ENCODE measurements around the gene WASL. TPM values are rescaled to one million over a fixed set of nuclear protein-coding genes. Genes with fewer than 3 reads are reported as not detected.
"Not testable (repeated sequence)": the region's sequence is repeated elsewhere in the genome, so short reads cannot be mapped to it uniquely, and the experiment has no call there.

The WASL gene
- total RNA-seq, 4 donors from 2014 or later: 36.0 to 51.5 (median 38.5) TPM

DNA sequence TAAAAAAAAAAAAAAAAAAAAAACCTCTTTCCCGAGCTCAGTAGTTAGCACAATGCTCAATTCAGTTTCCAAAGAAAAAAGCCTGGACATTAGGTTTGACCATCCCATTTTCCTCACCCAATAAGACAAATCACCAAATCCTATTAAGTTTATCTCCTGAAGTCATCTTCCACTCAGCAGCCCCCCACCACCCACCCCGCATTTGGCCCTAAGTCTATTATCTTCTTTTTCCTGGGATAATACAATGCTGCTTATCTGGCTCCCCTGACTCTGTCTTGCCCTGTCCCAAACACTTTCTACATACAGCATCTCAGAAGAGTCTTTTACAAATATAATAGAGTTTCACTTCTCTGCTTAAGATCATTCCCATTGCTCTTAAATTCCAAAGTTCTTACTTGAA is 110.9 kb downstream of the WASL start:
- Histone ChIP-seq H3K27ac (replicated peaks in 1 of 4) (no peak overlapping the region), H3K9me3 (no peaks in the 10 kb centered on the region), H3K4me3 (no peak overlapping the region), H3K4me1 (peaks cover 0 to 13% (median 0%) of the 10 kb centered on the region in 4 donors), H3K36me3 (no peaks in the 10 kb centered on the region), H3K27me3 (no peaks in the 10 kb centered on the region)
- TF ChIP-seq POLR2A (IDR thresholded peaks at IDR 0.05; ENCODE audit: low read depth) (no peak), POLR2AphosphoS5 (IDR thresholded peaks at IDR 0.05) (no peak), EP300 (IDR thresholded peaks at IDR 0.05) (no peak)
- TF ChIP-seq, protein P1, sequence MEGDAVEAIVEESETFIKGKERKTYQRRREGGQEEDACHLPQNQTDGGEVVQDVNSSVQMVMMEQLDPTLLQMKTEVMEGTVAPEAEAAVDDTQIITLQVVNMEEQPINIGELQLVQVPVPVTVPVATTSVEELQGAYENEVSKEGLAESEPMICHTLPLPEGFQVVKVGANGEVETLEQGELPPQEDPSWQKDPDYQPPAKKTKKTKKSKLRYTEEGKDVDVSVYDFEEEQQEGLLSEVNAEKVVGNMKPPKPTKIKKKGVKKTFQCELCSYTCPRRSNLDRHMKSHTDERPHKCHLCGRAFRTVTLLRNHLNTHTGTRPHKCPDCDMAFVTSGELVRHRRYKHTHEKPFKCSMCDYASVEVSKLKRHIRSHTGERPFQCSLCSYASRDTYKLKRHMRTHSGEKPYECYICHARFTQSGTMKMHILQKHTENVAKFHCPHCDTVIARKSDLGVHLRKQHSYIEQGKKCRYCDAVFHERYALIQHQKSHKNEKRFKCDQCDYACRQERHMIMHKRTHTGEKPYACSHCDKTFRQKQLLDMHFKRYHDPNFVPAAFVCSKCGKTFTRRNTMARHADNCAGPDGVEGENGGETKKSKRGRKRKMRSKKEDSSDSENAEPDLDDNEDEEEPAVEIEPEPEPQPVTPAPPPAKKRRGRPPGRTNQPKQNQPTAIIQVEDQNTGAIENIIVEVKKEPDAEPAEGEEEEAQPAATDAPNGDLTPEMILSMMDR (IDR thresholded peaks at IDR 0.05): no peak
- 89% methylated on average over 2 of the region's 2 CpGs for WGBS
- no peak for DNase-seq (ENCODE audit: extremely low spot score)
- intact Hi-C loops (cut with DNase I): loop anchor here (10.0 kb wide), 1 partner anchor 227 kb away; no protein-coding TSS in a partner anchor

- Histone ChIP-seq H3K4me1 (peaks cover 0 to 7% (median 0%) of the 10 kb centered on the region in 4 donors), H3K4me3 (no peak overlapping the region), H3K9me3 (no peaks in the 10 kb centered on the region), H3K27me3 (no peaks in the 10 kb centered on the region), H3K27ac (replicated peaks in 1 of 4) (no peak overlapping the region), H3K36me3 (no peaks in the 10 kb centered on the region)
- TF ChIP-seq POLR2A (IDR thresholded peaks at IDR 0.05; ENCODE audit: low read depth) (no peak), EP300 (IDR thresholded peaks at IDR 0.05) (no peak), POLR2AphosphoS5 (IDR thresholded peaks at IDR 0.05) (no peak)
- TF ChIP-seq, protein P1 (IDR thresholded peaks at IDR 0.05): no peak
- WGBS: 74% methylated on average over 3 of the region's 3 CpGs
- no peak for DNase-seq (ENCODE audit: extremely low spot score)
- intact Hi-C loops (cut with DNase I): loop anchor here (10.0 kb wide), 1 partner anchor 228 kb away; no protein-coding TSS in a partner anchor
These were observed 111.6 kb downstream of the WASL start for GRCh38 chr7:123637203-123637602.

- intact Hi-C loops (cut with DNase I): loop anchor here (10.0 kb wide), 1 partner anchor 229 kb away; no protein-coding TSS in a partner anchor
- 55% methylated on average over 4 of the region's 4 CpGs for WGBS
These were observed 113.0 kb downstream of the WASL start for GRCh38 chr7:123635551-123636359.

DNA sequence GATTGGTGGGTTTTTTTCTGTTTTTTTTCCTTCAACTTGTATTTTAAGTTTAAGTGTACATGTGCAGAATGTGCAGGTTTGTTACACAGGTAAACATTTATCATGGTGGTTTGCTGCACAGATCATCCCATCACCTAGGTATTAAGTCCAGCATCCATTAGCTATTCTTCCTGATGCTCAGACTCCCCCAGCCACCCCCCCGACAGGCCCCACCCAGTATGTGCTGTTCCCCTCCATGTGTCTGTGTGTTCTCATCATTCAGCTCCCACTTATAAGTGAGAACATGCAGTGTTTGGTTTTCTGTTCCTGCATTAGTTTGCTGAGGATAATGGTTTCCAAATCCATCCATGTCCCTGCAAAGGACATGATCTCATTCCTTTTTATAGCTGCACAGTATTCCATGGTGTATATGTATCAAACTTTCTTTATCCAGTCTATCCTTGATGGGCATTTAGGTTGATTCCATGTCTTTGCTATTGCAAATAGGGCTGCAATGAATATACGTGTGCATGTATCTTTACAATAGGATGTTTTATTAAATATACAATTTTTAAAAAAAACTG is 114.7 kb downstream of the WASL start:
- not testable (repeated sequence) for H3K27me3 ChIP-seq; H3K27ac ChIP-seq (replicated peaks in 1 of 4); H3K4me3 ChIP-seq; H3K36me3 ChIP-seq; H3K9me3 ChIP-seq; H3K4me1 ChIP-seq; DNase-seq (ENCODE audit: extremely low spot score)
- WGBS: 75% methylated on average over 2 of the region's 2 CpGs
- intact Hi-C loops (cut with DNase I): loop anchor here (10.0 kb wide), 1 partner anchor 231 kb away; no protein-coding TSS in a partner anchor

More at GRCh38 chr7:123635551-123636359, 113.0 kb downstream of the WASL start:
- TF ChIP-seq, protein P1 (IDR thresholded peaks at IDR 0.05): peak; percentile 26 to 41 (median 34)
- no peak for TF ChIP-seq EP300 (IDR thresholded peaks at IDR 0.05)
- Histone ChIP-seq H3K4me3 (no peak overlapping the region), H3K27ac (replicated peaks in 1 of 4) (no peak overlapping the region), H3K4me1 (peaks cover 0 to 7% (median 0%) of the 10 kb centered on the region in 4 donors), H3K36me3 (no peaks in the 10 kb centered on the region), H3K27me3 (peaks cover 0 to 4% (median 0%) of the 10 kb centered on the region in 4 donors), H3K9me3 (no peaks in the 10 kb centered on the region)
- DNase-seq (ENCODE audit: extremely low spot score): no peak

GRCh38 chr7:123633553-123633952 is 115.2 kb downstream of the WASL start:
- TF ChIP-seq POLR2AphosphoS5 (IDR thresholded peaks at IDR 0.05) (no peak), POLR2A (IDR thresholded peaks at IDR 0.05; ENCODE audit: low read depth) (no peak), EP300 (IDR thresholded peaks at IDR 0.05) (no peak)
- TF ChIP-seq, protein P1 (IDR thresholded peaks at IDR 0.05): no peak
- H3K27ac ChIP-seq (replicated peaks in 1 of 4): no peak overlapping the region
- no peaks in the 10 kb centered on the region for H3K36me3 ChIP-seq
- H3K27me3 ChIP-seq: peaks cover 0 to 4% (median 0%) of the 10 kb centered on the region in 4 donors
- 80% methylated on average over 7 of the region's 7 CpGs for WGBS
- no peaks in the 10 kb centered on the region for H3K9me3 ChIP-seq
- H3K4me3 ChIP-seq: no peak overlapping the region
- intact Hi-C loops (cut with DNase I): loop anchor here (10.0 kb wide), 1 partner anchor 231 kb away; no protein-coding TSS in a partner anchor
- H3K4me1 ChIP-seq: peaks cover 0 to 7% (median 0%) of the 10 kb centered on the region in 4 donors
- DNase-seq (ENCODE audit: extremely low spot score): no peak
